SKM-1 treated with dmso at 0.1 percent for 144 hours (cell line): Measurements from ENCODE around the gene COQ9.

Experiments
- DNase-seq: peaks from one replicate; lab custom pipeline; 2025; ENCODE audit not compliant: unreplicated experiment; lab: John Stamatoyannopoulos, UW

Gene COQ9

GRCh38 chr16:57509231-57509923, 62.1 kb downstream of the COQ9 start:
- no peak for DNase-seq

- DNase-seq: no peak
Measured at GRCh38 chr16:57510016-57510871, 63.0 kb downstream of the COQ9 start.
